Activated B cell treated with CpG ODN at 0.5 μM for 24 hours (primary cell): ENCODE measurements around the gene MAP1LC3B2. TPM values are rescaled to one million over a fixed set of nuclear protein-coding genes. Genes with fewer than 3 reads are reported as not detected.

Experiments
- ATAC-seq: fragments of 200-7000 bp; cut with Tn5 transposase; one replicate; pipeline ENCODE4 v1.10.0; 2021; ENCODE audit warnings: low read depth, mild to moderate bottlenecking, moderate library complexity
- CTCF ChIA-PET: fragments of 350-600 bp; sonication (Branson Sonifier 250); formaldehyde crosslinking; loops from one replicate; lab custom pipeline; 2021; ENCODE audit warnings: antibody characterized with exemption; lab: Charles Lee
- POLR2A ChIA-PET: fragments of 350-600 bp; sonication (Branson Sonifier 250); formaldehyde crosslinking; loops from one replicate; lab custom pipeline; 2021; ENCODE audit warnings: antibody characterized with exemption; lab: Charles Lee
- DNase-seq: peaks from one replicate; pipeline ENCODE4 v3.0.0; 2022
- H3K27ac Mint-ChIP-seq: one replicate; pipeline ENCODE4 v1.8.0; 2020; ENCODE audit warnings: mixed read lengths
- H3K27me3 Mint-ChIP-seq: one replicate; pipeline ENCODE4 v1.8.0; 2021; ENCODE audit warnings: mixed read lengths
- H3K36me3 Mint-ChIP-seq: one replicate; pipeline ENCODE4 v1.8.0; 2021; ENCODE audit warnings: low read depth, mixed read lengths
- H3K4me1 Mint-ChIP-seq: one replicate; pipeline ENCODE4 v1.8.0; 2021; ENCODE audit warnings: mixed read lengths
- H3K4me3 Mint-ChIP-seq: one replicate; pipeline ENCODE4 v1.8.0; 2020; ENCODE audit warnings: mild to moderate bottlenecking, mixed read lengths
- H3K9me3 Mint-ChIP-seq: one replicate; pipeline ENCODE4 v1.8.0; 2020; ENCODE audit warnings: mixed read lengths
- intact Hi-C: fragments of 100-400 bp; cut with micrococcal nuclease; formaldehyde crosslinking; loops from one replicate; pipeline ENCODE4 v1.15.1; 2024
- total RNA-seq: library from RNA; stranded (reverse); gene quantifications from 2 replicates; pipeline ENCODE4 v1.2.3, GENCODE V29; 2022
- TF ChIP-seq, protein P1 (sequence below): fragments of 200-600 bp; IDR thresholded peaks from one replicate; pipeline ENCODE4 v1.8.0; 2022; ENCODE audit warnings: antibody characterized with exemption, mild to moderate bottlenecking

Gene MAP1LC3B2
- total RNA-seq, 1 donor from 2014 or later = 1.9 TPM

GRCh38 chr12:116620124-116620491, 60.9 kb downstream of the MAP1LC3B2 start:
- ChIA-PET CTCF (no interaction called here), POLR2A (interaction anchor here (0.6 kb wide), 1 partner anchor 27 kb away, joined by 4 read pairs; no protein-coding TSS in a partner anchor)
- TF ChIP-seq, protein P1, sequence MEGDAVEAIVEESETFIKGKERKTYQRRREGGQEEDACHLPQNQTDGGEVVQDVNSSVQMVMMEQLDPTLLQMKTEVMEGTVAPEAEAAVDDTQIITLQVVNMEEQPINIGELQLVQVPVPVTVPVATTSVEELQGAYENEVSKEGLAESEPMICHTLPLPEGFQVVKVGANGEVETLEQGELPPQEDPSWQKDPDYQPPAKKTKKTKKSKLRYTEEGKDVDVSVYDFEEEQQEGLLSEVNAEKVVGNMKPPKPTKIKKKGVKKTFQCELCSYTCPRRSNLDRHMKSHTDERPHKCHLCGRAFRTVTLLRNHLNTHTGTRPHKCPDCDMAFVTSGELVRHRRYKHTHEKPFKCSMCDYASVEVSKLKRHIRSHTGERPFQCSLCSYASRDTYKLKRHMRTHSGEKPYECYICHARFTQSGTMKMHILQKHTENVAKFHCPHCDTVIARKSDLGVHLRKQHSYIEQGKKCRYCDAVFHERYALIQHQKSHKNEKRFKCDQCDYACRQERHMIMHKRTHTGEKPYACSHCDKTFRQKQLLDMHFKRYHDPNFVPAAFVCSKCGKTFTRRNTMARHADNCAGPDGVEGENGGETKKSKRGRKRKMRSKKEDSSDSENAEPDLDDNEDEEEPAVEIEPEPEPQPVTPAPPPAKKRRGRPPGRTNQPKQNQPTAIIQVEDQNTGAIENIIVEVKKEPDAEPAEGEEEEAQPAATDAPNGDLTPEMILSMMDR = no peak
- H3K4me1 Mint-ChIP-seq = no peaks in the 10 kb centered on the region
- no peak overlapping the region for H3K27ac Mint-ChIP-seq
- ATAC-seq = no peak
- intact Hi-C loops = no loop called here
- DNase-seq = no peak
- no peaks in the 10 kb centered on the region for H3K36me3 Mint-ChIP-seq
- H3K9me3 Mint-ChIP-seq = peaks cover 10% of the 10 kb centered on the region
- H3K27me3 Mint-ChIP-seq = peaks cover 2% of the 10 kb centered on the region
- no peak overlapping the region for H3K4me3 Mint-ChIP-seq

DNA sequence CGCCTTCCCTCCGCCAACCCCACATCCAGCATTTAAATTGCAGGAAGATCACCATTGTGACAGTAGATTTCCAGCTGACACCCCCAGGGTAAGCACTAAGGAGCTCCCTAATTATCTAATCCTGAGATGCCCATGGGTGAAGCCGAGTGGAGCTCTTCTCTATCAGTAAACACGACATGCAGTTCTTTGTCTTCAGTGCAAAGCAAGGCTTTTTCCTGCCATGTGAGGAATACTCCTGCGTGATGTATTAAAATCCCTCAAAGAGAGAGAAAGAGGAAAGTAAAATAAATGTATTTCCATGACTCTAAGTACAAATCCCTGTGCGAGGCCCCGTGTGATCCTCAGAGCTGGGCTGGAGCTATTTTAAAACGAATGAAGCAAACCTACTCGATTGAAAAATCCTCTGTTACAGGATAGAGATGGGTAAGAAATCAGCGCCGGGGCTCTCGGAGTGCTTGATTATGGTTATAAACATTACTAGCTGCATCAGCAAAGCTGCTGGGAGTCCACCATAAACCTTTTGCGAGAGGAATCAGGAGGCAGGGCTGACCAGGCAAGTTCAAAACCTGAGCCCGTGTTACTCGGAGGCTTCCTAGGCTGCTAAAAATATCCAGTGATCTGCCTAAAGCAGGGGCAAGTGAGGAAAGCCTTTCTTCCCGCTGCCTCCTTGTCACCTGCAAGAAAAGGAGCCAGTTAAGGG, 61.5 kb downstream of the MAP1LC3B2 start:
- CTCF ChIA-PET = no interaction called here
- Mint-ChIP-seq H3K9me3 (peaks cover 10% of the 10 kb centered on the region), H3K27ac (no peak overlapping the region), H3K36me3 (no peaks in the 10 kb centered on the region), H3K4me1 (no peaks in the 10 kb centered on the region), H3K4me3 (no peak overlapping the region), H3K27me3 (peaks cover 2% of the 10 kb centered on the region)
- TF ChIP-seq, protein P1 = no peak
- POLR2A ChIA-PET = interaction anchor here (0.6 kb wide), 1 partner anchor 26 kb away, joined by 4 read pairs; no protein-coding TSS in a partner anchor
- DNase-seq (no peak), ATAC-seq (no peak)
- intact Hi-C loops = no loop called here

DNA sequence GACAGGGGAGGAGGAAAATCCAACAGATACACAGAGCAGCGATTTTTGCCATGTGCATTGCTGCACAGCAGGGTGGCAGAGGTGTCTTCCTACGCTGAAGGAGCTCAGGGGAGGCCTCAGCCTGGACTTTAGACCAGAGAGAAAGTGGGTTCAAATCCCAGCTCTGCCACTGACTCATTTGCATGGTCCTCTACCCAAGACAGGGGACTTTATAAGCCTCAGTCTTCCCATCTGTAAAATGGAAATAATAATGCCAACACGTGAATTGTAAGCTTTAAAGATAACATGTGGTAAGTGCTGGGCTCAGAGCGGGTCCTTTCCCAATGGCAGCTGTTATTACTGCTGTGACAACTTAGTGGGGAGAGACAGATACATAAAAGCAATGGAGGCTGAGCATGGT, 62.0 kb downstream of the MAP1LC3B2 start:
- Mint-ChIP-seq H3K4me3 (no peak overlapping the region), H3K9me3 (peaks cover 10% of the 10 kb centered on the region), H3K36me3 (no peaks in the 10 kb centered on the region), H3K4me1 (no peaks in the 10 kb centered on the region), H3K27ac (no peak overlapping the region), H3K27me3 (peaks cover 2% of the 10 kb centered on the region)
- CTCF ChIA-PET = no interaction called here
- ATAC-seq (no peak), DNase-seq (no peak)
- intact Hi-C loops = no loop called here
- POLR2A ChIA-PET = no interaction called here
- TF ChIP-seq, protein P1 = no peak

GRCh38 chr12:116624516-116624915, 65.3 kb downstream of the MAP1LC3B2 start:
- ChIA-PET POLR2A (no interaction called here), CTCF (no interaction called here)
- Mint-ChIP-seq H3K27ac (no peak overlapping the region), H3K4me3 (no peak overlapping the region), H3K9me3 (peaks cover 8% of the 10 kb centered on the region), H3K4me1 (no peaks in the 10 kb centered on the region), H3K36me3 (no peaks in the 10 kb centered on the region), H3K27me3 (peaks cover 9% of the 10 kb centered on the region)
- ATAC-seq = no peak
- intact Hi-C loops = no loop called here
- DNase-seq = no peak
- TF ChIP-seq, protein P1 = no peak

- H3K27ac Mint-ChIP-seq = no peak overlapping the region
- intact Hi-C loops = no loop called here
- TF ChIP-seq, protein P1 = no peak
These were observed 67.0 kb downstream of the MAP1LC3B2 start for GRCh38 chr12:116626153-116626552.

More at GRCh38 chr12:116626153-116626552, 67.0 kb downstream of the MAP1LC3B2 start:
- POLR2A ChIA-PET = interaction anchor here (0.6 kb wide), 2 partner anchors 38 to 385 kb away, joined by 4 to 5 read pairs; no protein-coding TSS in a partner anchor
- no peaks in the 10 kb centered on the region for H3K4me1 Mint-ChIP-seq
- peaks cover 8% of the 10 kb centered on the region for H3K9me3 Mint-ChIP-seq
- DNase-seq = no peak
- H3K27me3 Mint-ChIP-seq = peaks cover 18% of the 10 kb centered on the region
- H3K4me3 Mint-ChIP-seq = no peak overlapping the region
- H3K36me3 Mint-ChIP-seq = no peaks in the 10 kb centered on the region
- CTCF ChIA-PET = interaction anchor here (1.5 kb wide), 1 partner anchor 16 kb away, joined by 4 read pairs; no protein-coding TSS in a partner anchor
- ATAC-seq = no peak

Other genes with a start within 250 kb of the MAP1LC3B2 start
- gene SPRING1, start 178.7 kb downstream of the MAP1LC3B2 start, total RNA-seq = 31.6 and 36.4 TPM in 2 replicates
- gene RNFT2, start 178.9 kb downstream of the MAP1LC3B2 start, total RNA-seq = 7.5 and 8.7 TPM in 2 replicates